22Rv1 (cell line): ENCODE data around the gene CREB5.

Experiments used
- H3K27ac ChIP-seq: fragments of 450-650 bp; 2 replicates; pipeline ENCODE4 v1.5.1; 2017
- CTCF ChIP-seq: fragments of 450-650 bp; IDR thresholded peaks from 2 replicates; pipeline ENCODE4 v1.5.1; 2017; ENCODE audit warnings: mild to moderate bottlenecking
- ZFX ChIP-seq: fragments of 450-650 bp; IDR thresholded peaks from 2 replicates; pipeline ENCODE4 v1.6.1; 2017; ENCODE audit warnings: antibody characterized with exemption, borderline replicate concordance

The CREB5 gene

GRCh38 chr7:28510026-28510369 lies 97.7 kb downstream of the CREB5 start:
- H3K27ac ChIP-seq: no peak overlapping the region
- TF ChIP-seq CTCF: no peak
- TF ChIP-seq ZFX: no peak

DNA sequence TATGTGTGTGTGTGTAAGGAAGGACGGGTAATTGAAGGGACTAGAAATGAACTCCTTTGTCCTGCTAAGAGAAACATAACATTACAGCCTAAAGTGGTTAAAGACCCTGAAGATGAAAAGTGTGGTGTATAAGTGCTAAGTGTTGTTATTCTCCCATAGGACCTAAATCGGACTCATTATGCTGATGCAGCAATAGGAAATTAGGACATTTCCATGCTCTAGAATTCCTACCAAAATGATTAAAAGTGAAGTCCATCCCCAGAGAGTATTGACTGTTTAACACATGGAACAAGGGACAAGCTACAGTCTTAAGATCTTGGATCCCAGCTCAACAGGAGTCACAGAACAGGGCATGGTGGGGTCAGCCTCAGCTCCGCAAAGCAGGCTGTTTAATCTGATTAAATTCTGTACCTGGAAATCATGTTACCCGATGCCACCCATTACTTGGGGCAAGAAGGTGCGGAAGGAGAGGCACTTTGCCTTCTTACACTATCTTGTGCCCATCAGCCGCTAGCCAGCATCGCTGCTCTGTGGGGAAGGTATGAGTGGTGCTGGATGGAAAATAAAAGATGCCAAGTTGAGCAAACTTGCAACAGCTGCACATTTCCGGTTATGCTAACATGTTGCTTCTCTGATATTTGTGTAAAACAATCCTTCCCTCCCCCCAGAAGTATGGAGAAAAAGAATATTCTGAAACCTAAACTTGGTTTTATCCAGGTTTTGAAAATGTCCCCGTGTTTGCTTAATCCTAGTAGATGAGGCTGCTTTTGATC lies 100.5 kb downstream of the CREB5 start:
- no peak for TF ChIP-seq ZFX
- no peak for TF ChIP-seq CTCF
- H3K27ac ChIP-seq: no peak overlapping the region

GRCh38 chr7:28516390-28517172 lies 104.3 kb downstream of the CREB5 start:
- H3K27ac ChIP-seq: no peak overlapping the region
- no peak for TF ChIP-seq CTCF
- no peak for TF ChIP-seq ZFX

DNA sequence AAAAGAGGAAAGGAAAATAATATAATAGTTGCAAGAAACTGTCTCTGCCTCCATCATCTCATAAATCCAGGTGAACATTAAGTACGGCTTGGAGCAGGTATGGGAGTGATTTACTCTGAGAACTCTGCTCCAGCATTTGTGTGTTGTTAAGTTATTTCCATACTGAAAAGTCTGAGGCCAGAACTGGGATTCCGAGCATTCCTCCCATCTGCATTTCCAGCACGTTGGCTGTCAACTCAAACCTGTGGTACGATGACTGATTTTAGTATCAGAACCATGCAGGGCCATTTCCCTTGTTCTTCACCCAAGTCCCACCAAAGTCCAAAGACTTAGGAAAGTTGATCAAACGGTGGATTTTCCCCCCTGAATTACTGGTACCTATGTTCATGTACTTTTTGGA lies 104.9 kb downstream of the CREB5 start:
- no peak overlapping the region for H3K27ac ChIP-seq
- TF ChIP-seq ZFX (no peak), CTCF (no peak)

- no peak overlapping the region for H3K27ac ChIP-seq
- TF ChIP-seq ZFX: no peak
- TF ChIP-seq CTCF: no peak
Measured at GRCh38 chr7:28517606-28518005, 105.3 kb downstream of the CREB5 start.

- H3K27ac ChIP-seq: no peak overlapping the region
Measured at GRCh38 chr7:28520074-28521015, 108.0 kb downstream of the CREB5 start.

More at GRCh38 chr7:28520074-28521015, 108.0 kb downstream of the CREB5 start:
- no peak for TF ChIP-seq CTCF
- no peak for TF ChIP-seq ZFX
